ENCODE data around the gene NCOA7.

Gene NCOA7

GRCh38 chr6:125809570-125810170, 18.9 kb downstream of the NCOA7 start:
- TF ChIP-seq CTCF (IDR thresholded peaks at IDR 0.05; ENCODE audit: low read depth, low read length), result no peak
- H3K4me3 ChIP-seq (ENCODE audit: low read depth, low read length), result no peak overlapping the region

DNA sequence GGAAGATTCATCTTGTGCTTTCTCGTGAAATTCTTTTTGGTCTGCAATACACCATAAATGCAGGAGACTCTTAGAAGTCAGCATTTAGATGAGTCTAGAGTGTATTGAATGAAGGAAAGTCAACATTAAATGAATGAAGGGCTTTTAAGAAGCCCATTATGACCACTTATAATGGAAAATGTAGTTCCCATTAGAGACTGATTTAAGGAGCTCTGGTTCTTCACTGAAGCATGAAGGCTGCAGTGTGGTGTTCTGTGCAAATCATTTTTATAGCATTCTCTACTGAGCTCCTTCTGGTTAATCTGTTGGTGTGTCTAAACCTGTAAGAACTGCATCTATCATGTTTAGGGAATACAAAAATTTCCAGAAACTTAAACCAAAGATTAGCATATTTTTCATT, 19.7 kb downstream of the NCOA7 start:
- no peak for TF ChIP-seq CTCF (IDR thresholded peaks at IDR 0.05; ENCODE audit: low read depth, low read length)
- H3K4me3 ChIP-seq (ENCODE audit: low read depth, low read length), result no peak overlapping the region

GRCh38 chr6:125811259-125811658, 20.5 kb downstream of the NCOA7 start:
- no peak for TF ChIP-seq CTCF (IDR thresholded peaks at IDR 0.05; ENCODE audit: low read depth, low read length)
- H3K4me3 ChIP-seq (ENCODE audit: low read depth, low read length), result no peak overlapping the region

GRCh38 chr6:125812394-125813292, 21.9 kb downstream of the NCOA7 start:
- TF ChIP-seq CTCF (IDR thresholded peaks at IDR 0.05; ENCODE audit: low read depth, low read length), result no peak
- peak overlapping the region; percentile 38 for H3K4me3 ChIP-seq (ENCODE audit: low read depth, low read length)

DNA sequence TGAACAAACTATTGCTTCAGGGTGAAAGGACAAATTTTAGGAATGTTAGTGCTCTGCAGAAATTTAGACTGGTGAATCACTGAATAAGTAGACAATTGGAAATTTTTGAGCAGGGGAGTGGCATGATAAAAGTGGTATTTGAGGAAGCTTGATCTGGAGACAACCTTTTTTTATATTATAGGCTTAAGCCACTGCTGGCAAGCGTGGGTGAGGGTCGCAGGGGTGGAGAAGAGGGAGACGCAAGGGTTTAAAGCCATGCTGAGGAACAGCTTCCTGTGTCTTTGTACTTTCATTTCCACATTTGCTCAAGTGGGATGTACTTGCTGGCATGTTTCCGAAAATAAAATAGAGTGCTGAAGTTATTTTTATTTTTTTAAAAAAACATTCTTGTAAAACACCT, 23.7 kb downstream of the NCOA7 start:
- no peak overlapping the region for H3K4me3 ChIP-seq (ENCODE audit: low read depth, low read length)

DNA sequence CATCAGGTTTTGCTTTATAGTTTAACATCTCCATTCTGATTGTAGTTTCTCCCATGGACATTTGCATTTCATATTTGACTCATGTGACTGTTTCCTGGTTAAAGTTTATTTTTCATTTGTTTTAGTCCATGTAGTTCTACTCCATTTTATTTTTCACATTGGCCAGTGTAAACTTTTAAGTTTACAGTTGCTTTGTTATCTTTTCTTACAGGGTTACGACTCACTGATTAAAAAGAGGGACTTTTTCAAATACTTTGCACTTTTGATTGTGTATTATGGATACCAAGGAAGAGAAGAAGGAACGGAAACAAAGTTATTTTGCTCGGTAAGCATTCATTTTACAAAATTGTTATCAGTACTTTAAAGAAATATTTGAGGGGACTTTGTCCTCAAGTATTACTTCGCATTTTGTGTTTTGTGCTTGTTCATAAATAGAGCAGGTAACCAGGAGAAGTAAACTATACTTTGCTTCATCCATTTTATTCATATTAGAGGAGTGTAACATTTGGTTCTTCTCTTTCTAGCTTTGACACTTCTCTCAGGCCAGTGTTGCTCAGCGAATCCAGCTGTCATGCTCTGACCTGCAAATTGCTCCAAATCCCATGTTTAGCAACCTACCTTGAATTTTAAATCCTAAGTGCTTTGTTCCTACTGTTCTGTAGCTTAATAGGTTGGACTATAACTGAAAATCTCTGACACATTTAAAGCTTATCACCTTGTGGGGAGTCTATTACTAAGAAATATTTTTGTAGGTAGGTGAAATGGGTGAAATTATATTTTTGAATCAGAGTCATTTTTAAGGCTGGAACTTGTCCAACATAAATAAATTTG, 24.5 kb downstream of the NCOA7 start:
- H3K4me3 ChIP-seq (ENCODE audit: low read depth, low read length), result no peak overlapping the region
- no peak for TF ChIP-seq CTCF (IDR thresholded peaks at IDR 0.05; ENCODE audit: low read depth, low read length)

More for the DNA sequence above, 23.7 kb downstream of the NCOA7 start:
- TF ChIP-seq CTCF (IDR thresholded peaks at IDR 0.05; ENCODE audit: low read depth, low read length), result no peak

Data from WI38 (cell line).